ENCODE measurements around the gene ZNF692.

Gene ZNF692

DNA sequence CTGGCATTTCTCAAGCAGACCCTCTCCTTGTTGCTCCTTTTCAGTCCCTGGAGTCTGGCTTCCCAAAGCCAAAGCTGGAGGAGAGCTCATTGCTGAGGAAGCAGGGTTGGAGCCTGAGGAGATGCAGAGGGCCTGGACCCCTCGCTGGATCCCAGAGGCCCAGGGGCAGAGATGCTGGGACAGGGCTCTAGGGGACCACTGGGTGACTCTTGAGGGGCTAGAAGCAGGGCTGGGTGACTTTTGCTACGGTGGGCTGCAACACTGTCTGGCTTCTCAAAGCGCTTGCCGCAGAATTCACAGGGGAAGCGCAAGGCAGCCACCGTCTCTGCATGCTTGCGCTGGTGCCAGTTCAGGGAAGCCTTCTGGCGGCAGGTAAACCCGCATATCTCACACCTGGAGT, 8.8 kb downstream of the ZNF692 start:
- Histone ChIP-seq H3K27me3 (ENCODE audit: insufficient read depth, poor library complexity, severe bottlenecking) (no peaks in the 10 kb centered on the region), H3K9me3 (ENCODE audit: severe bottlenecking) (no peaks in the 10 kb centered on the region), H3K27ac (ENCODE audit: poor library complexity, severe bottlenecking) (no peak overlapping the region), H3K4me1 (ENCODE audit: insufficient read depth, poor library complexity, severe bottlenecking) (no peaks in the 10 kb centered on the region), H3K4me3 (ENCODE audit: severe bottlenecking) (no peak overlapping the region), H3K36me3 (ENCODE audit: low read depth) (peaks cover 38% of the 10 kb centered on the region)
- DNase-seq (ENCODE audit: low spot score): no peak
- no peak for ATAC-seq (ENCODE audit: low read depth)
- TF ChIP-seq, protein P1, sequence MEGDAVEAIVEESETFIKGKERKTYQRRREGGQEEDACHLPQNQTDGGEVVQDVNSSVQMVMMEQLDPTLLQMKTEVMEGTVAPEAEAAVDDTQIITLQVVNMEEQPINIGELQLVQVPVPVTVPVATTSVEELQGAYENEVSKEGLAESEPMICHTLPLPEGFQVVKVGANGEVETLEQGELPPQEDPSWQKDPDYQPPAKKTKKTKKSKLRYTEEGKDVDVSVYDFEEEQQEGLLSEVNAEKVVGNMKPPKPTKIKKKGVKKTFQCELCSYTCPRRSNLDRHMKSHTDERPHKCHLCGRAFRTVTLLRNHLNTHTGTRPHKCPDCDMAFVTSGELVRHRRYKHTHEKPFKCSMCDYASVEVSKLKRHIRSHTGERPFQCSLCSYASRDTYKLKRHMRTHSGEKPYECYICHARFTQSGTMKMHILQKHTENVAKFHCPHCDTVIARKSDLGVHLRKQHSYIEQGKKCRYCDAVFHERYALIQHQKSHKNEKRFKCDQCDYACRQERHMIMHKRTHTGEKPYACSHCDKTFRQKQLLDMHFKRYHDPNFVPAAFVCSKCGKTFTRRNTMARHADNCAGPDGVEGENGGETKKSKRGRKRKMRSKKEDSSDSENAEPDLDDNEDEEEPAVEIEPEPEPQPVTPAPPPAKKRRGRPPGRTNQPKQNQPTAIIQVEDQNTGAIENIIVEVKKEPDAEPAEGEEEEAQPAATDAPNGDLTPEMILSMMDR (IDR thresholded peaks at IDR 0.05; ENCODE audit: poor library complexity, severe bottlenecking): no peak

DNA sequence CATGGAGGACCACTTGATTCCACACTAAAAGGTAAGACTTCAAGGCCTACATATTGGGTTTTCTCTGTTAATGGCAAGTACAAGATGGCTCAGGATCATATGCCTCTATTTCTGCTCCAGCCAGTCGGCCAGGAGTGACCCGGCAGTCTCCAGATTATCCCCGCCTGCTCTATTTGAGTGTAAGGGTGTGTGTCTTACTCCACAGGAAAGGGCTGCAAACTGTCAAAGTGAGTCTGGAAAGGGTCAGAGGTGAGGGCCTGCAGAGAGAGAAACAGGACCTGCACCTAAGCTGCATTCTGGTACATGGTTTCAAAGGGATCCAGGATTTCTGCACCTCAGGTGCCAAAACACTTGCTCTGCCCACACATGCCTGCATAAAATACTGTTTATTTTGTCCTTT, 9.2 kb downstream of the ZNF692 start:
- no peaks in the 10 kb centered on the region for H3K9me3 ChIP-seq (ENCODE audit: severe bottlenecking)
- H3K4me3 ChIP-seq (ENCODE audit: severe bottlenecking): no peak overlapping the region
- H3K27me3 ChIP-seq (ENCODE audit: insufficient read depth, poor library complexity, severe bottlenecking): no peaks in the 10 kb centered on the region
- H3K27ac ChIP-seq (ENCODE audit: poor library complexity, severe bottlenecking): no peak overlapping the region
- TF ChIP-seq, protein P1 (IDR thresholded peaks at IDR 0.05; ENCODE audit: poor library complexity, severe bottlenecking): no peak
- no peaks in the 10 kb centered on the region for H3K4me1 ChIP-seq (ENCODE audit: insufficient read depth, poor library complexity, severe bottlenecking)
- H3K36me3 ChIP-seq (ENCODE audit: low read depth): peaks cover 40% of the 10 kb centered on the region
- ATAC-seq (ENCODE audit: low read depth) (no peak), DNase-seq (ENCODE audit: low spot score) (no peak)

DNA sequence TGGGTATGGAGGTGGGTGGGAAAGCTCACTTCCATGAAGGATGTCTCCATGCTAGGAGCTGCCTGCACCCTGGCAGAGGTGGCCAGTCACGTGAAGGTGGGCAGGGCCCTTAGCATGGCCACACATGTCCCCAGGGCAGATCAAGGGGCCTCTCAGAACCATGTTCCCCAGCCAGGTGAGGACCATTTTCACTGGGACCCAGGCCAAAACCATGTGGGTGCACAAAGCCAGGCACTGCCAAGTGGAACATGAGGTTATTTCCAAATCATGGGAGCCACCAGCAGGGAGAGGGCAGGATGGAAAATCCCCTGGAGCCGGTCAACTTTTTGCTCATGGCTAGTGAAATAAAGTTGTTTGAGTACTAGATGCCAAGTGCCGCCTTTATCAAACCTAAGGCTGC, 9.7 kb downstream of the ZNF692 start:
- H3K27me3 ChIP-seq (ENCODE audit: insufficient read depth, poor library complexity, severe bottlenecking): no peaks in the 10 kb centered on the region
- H3K4me3 ChIP-seq (ENCODE audit: severe bottlenecking): no peak overlapping the region
- H3K4me1 ChIP-seq (ENCODE audit: insufficient read depth, poor library complexity, severe bottlenecking): no peaks in the 10 kb centered on the region
- DNase-seq (ENCODE audit: low spot score) (no peak), ATAC-seq (ENCODE audit: low read depth) (no peak)
- TF ChIP-seq, protein P1 (IDR thresholded peaks at IDR 0.05; ENCODE audit: poor library complexity, severe bottlenecking): no peak
- no peak overlapping the region for H3K27ac ChIP-seq (ENCODE audit: poor library complexity, severe bottlenecking)
- peaks cover 38% of the 10 kb centered on the region for H3K36me3 ChIP-seq (ENCODE audit: low read depth)
- no peaks in the 10 kb centered on the region for H3K9me3 ChIP-seq (ENCODE audit: severe bottlenecking)

DNA sequence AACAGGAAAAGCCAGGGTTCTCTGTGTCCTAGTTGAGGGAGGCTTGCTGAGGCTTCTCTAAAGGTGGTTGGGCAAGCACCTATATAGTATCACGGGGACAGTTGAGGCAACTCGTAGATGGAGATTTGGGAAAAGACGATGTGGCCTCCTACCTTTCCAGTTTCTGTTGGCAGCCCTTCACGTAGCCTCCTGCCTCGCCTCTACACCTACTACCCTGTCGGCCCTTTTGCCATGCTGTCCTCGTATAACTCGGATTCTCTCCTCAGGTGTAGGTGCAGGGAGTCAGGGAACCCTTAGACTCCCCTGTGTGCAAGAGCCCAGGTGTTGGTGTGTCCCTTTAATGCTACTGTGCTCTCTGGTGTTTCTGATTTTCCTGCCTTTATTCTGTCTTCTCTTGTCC, 10.3 kb downstream of the ZNF692 start:
- peaks cover 34% of the 10 kb centered on the region for H3K36me3 ChIP-seq (ENCODE audit: low read depth)
- no peak overlapping the region for H3K4me3 ChIP-seq (ENCODE audit: severe bottlenecking)
- H3K9me3 ChIP-seq (ENCODE audit: severe bottlenecking): no peaks in the 10 kb centered on the region
- H3K27me3 ChIP-seq (ENCODE audit: insufficient read depth, poor library complexity, severe bottlenecking): no peaks in the 10 kb centered on the region
- H3K4me1 ChIP-seq (ENCODE audit: insufficient read depth, poor library complexity, severe bottlenecking): no peaks in the 10 kb centered on the region
- TF ChIP-seq, protein P1 (IDR thresholded peaks at IDR 0.05; ENCODE audit: poor library complexity, severe bottlenecking): no peak
- ATAC-seq (ENCODE audit: low read depth) (no peak), DNase-seq (ENCODE audit: low spot score) (no peak)
- no peak overlapping the region for H3K27ac ChIP-seq (ENCODE audit: poor library complexity, severe bottlenecking)

DNA sequence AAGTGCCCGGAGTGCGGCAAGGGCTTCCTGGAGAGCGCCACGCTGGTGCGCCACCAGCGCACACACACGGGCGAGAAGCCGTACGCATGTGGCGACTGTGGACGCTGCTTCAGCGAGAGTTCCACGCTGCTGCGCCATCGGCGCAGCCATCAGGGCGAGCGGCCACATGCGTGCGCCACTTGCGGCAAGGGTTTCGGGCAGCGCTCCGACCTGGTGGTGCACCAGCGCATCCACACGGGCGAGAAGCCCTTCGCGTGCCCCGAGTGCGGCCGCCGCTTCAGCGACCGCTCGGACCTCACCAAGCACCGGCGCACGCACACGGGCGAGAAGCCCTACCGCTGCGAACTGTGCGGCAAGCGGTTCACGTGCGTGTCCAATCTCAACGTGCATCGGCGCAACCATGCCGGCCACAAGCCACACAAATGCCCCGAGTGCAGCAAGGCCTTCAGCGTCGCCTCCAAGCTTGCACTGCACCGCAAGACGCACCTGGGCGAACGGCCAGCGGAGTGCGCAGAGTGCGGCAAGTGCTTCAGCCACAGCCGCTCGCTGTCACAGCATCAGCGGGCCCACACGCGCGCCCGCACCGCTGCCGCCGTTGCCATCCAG, 10.8 kb downstream of the ZNF692 start:
- Histone ChIP-seq H3K36me3 (ENCODE audit: low read depth) (peaks cover 31% of the 10 kb centered on the region), H3K27ac (ENCODE audit: poor library complexity, severe bottlenecking) (no peak overlapping the region), H3K4me1 (ENCODE audit: insufficient read depth, poor library complexity, severe bottlenecking) (peaks cover 3% of the 10 kb centered on the region), H3K9me3 (ENCODE audit: severe bottlenecking) (no peaks in the 10 kb centered on the region), H3K27me3 (ENCODE audit: insufficient read depth, poor library complexity, severe bottlenecking) (no peaks in the 10 kb centered on the region), H3K4me3 (ENCODE audit: severe bottlenecking) (no peak overlapping the region)
- TF ChIP-seq, protein P1 (IDR thresholded peaks at IDR 0.05; ENCODE audit: poor library complexity, severe bottlenecking): no peak
- DNase-seq (ENCODE audit: low spot score) (no peak), ATAC-seq (ENCODE audit: low read depth) (no peak)
